DMS153 (cell line): ENCODE results near the gene UGGT1.

Source experiments
- DNase-seq: peaks from one replicate; lab custom pipeline; 2025; lab: John Stamatoyannopoulos, UW

Gene UGGT1

DNA sequence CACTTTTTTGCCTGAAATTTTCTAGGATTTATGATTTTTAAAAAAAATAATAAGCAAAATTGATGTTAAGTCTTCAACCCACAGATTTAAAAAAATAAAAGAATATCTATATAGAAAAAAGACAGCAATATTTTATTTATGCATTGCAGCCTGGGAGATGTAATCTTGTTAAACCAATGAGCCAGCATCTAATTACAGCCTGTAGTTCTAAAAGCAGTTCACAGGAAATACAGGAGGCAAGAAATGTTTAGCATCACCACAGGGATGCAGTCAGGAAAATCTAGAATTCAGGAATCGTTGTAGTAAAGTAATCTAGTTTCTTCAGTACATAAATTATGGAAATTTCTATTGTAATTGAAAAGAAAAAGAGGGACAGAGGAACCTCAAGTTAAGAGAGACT lies 17.2 kb downstream of the UGGT1 start:
- no peak for DNase-seq

DNA sequence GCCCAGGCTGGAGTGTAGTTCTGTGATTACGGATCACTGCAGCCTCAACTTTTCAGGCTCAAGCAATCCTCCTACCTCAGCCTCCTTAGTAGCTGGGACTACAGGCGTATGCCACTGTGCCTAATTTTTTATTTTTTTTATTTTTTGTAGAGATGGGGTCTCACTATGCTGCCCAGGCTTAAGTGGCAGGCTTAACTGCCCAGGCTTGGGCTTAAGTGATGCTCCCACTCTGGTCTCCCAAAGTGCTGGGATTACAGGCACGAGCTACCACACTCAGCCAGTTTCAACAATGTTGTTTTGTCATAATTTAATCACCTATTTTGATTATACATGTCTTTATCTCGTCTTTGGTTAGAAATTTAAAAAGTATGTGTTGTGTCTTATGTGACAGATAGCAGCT lies 18.2 kb downstream of the UGGT1 start:
- no peak for DNase-seq

DNA sequence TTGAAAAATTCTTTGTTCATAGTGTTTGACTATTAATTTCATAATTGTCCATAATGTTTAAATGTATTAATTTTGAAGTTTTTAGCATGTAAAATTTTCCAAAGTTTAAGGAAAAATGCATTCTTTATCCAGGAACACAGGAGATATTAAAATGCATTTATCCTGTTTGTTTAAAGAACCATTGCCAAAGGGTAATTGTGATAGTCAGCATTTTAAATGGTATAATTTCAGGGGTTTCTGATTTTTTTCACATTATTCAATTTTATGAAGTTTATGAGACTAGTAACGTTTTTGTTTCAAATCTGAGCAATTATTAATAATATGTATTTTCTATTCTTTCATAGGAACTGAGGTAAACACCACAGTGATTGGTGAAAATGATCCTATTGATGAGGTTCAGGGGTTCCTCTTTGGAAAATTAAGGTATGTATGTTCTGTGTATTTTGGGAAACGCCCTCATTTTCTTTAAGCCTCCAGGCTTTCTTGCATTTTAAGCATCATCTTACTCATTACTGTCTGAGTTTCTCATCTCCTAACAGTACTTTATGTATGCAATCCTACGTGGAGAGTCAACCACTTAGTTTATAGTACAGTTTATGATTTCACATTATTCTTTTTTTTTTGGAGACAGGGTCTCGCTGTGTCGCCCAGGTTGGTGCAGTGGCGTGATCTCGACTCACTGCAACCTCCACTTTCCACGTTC lies 25.1 kb downstream of the UGGT1 start:
- no peak for DNase-seq

- DNase-seq: no peak
Observed at GRCh38 chr2:128134573-128134972, 43.6 kb downstream of the UGGT1 start.

DNA sequence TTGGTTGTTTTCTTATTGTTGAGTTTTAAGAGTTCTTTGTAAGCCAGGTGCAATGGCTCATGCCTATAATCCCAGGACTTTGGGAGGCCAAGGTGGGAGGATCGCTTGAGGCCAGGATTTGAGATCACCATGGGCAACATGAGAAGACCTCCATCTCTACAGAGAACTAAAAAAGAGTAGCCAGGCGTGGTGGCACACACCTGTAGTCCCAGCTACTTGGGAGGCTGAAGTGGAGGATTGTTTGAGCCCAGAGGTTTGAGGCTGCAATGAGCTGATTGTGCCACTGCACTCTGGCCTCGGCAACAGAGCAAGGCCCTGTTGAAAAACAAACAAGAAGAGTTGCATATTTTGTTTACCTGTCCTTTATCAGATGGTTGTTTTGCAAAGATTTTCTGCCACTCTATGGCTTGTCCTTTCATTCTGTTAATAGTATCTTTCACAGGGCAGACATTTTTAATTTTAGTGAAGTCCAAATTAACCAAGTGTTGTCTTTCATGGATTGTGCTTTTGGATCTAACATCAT lies 46.2 kb downstream of the UGGT1 start:
- no peak for DNase-seq

- no peak for DNase-seq
Observed at GRCh38 chr2:128139624-128140023, 48.6 kb downstream of the UGGT1 start.

DNA sequence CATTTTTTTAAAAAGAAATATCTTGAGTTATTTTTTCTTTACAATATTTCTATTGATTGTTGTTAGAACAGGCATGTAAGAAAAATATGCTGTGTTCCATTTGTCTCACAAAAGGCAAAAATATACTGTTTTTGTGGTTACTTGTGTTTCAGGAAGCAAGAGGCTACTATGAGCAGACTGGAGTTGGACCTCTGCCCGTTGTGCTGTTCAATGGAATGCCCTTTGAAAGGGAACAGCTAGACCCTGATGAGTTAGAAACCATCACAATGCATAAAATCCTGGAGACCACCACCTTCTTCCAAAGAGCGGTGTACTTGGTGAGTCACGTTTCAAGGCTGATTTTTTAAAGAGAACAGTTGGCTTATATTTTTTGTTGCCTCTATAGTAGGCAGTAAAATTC lies 54.7 kb downstream of the UGGT1 start:
- DNase-seq: no peak

- no peak for DNase-seq
Observed at GRCh38 chr2:128153786-128154185, 62.8 kb downstream of the UGGT1 start.

DNA sequence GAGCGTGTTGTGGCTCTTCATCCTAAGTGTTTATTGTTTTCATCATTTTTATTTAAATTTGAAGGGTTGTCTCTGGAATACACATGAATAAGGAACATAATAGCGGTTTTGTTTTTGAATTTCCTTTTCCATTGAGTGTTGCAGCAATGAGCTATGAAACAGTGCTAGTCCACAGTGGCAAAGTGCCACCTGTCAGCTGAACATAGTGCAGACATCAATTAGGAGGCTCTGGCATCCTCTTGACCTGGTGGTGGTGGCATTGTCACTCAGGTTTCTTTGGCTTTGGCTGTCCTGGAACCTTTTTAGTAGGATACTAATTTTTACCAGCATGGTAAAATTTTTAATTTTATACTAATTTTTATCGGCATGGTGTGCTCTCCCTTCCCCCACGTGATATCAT lies 63.2 kb downstream of the UGGT1 start:
- no peak for DNase-seq

DNA sequence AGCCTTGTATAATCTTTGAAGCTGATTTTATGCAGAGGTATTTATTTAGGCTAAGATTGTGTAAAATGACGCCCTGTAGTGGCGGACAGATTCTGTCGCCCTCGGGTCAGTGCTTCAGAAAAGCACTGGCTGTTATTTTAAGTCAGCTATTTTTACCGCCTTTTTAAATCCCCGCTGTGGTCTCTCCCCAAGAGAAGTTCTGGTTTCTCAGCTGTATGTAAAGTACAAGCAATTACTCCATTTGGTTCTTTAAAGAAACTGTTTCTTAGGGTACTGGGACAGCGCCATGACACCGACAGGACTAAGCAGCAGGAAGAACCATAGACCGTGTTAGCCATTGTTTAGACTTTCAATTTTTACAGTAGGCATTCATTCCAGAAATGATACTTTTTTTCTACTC lies 65.0 kb downstream of the UGGT1 start:
- no peak for DNase-seq

- DNase-seq: no peak
Observed at GRCh38 chr2:128156812-128157211, 65.8 kb downstream of the UGGT1 start.

- no peak for DNase-seq
Observed at GRCh38 chr2:128157644-128158043, 66.6 kb downstream of the UGGT1 start.

- DNase-seq: no peak
Observed at GRCh38 chr2:128158176-128158575, 67.2 kb downstream of the UGGT1 start.

- no peak for DNase-seq
Observed at GRCh38 chr2:128159437-128159836, 68.4 kb downstream of the UGGT1 start.

DNA sequence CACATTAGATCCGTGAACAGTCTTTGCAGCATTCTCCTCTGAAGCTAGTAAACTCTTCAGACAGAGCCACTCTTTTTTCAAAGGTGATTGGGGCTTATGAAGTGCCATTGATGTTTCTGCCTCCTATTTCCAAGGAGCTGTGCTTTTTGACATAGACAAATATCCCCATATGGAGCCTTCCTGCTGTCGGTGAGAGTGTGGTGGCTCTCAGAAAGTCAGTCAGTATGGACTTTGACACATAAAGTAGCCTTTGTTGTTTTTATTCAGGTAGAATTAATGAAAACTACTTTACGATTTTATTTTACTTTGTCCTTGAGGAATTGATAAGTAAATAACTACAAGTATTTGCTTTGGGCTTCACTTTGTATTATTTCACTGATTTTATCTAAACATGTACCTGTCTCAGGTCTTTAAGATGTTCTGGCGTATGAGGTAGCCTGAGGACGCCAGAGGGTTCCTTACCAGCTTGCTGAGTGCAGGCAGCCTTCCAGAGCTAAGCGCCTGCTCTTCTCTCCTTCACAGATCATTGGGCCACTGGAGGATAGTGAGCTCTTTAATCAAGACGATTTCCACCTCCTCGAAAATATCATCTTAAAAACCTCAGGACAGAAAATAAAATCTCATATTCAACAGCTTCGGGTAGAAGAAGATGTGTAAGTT lies 69.7 kb downstream of the UGGT1 start:
- no peak for DNase-seq

- DNase-seq: no peak
Observed at GRCh38 chr2:128162266-128162665, 71.3 kb downstream of the UGGT1 start.

- DNase-seq: no peak
Observed at GRCh38 chr2:128164311-128164710, 73.3 kb downstream of the UGGT1 start.

- DNase-seq: no peak
Observed at GRCh38 chr2:128166746-128167353, 75.8 kb downstream of the UGGT1 start.

DNA sequence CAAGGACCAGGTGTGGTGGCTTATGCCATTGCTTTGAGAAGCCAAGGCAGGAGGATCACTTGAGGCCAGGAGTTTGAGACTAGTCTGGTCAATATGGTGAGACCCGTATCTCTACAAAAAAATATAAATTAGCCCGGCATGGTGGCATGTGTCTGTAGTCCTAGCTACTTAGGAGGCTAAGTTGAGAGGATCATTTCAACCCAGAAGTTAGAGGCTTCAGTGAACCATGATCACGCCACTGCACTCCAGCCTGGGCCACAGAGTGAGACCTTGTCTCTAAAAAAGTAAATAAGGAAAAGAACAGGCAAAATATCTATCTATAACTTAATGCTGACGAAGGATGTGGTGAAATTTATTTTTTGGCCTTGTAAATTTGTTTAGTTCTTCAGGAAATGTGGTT lies 78.1 kb downstream of the UGGT1 start:
- no peak for DNase-seq

DNA sequence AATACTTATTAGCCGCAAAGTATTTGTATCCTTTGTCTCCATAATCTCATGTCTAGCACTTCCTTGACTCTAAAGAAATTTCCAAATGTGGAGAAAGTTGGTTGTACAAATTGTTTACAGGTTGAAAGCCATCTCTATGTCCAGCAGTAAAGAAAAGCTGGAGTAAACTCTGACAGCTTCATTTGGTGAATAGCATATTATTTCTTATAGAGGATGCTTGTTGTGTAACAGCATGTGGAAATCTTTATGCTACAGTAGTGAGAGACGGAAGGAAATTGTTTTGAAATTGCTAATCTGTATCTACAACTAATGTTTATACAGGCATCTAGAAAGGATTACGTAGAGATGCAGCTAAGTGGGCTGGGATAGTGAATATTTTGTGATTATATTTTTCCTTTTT lies 78.5 kb downstream of the UGGT1 start:
- no peak for DNase-seq

DNA sequence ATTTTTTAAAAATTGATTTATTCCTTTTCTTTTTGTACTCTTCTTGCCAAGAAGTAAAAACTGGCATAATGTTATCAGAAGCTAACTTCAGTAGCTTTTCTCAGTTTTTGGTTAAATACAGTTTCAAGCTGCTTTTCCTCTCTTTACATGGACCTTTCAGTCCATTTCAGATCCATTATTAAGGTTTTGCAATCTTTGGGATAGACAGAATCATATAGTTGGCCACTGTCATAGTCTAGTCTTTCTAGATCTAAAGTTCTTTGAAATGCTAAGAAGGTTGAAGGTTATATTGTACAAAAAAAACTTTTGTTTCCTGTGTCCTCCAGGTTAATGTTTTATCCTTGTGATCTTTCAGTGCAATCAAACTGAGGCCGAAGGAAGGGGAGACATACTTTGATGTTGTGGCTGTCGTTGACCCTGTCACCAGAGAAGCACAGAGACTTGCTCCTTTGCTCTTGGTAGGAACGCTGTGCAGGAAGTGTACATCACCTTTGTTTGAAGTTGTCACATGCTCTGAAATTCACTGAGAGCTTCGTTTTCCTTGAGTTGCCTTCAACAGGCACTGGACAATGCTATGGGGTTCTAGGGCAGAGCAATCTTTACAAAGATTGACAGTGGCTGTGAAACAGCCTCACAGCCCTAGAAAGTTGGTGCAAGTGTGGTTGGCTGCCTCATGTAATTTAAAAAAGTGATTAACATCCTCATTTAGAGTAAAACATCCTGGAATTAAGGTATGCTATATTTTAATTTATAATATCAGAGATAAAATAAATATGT lies 79.1 kb downstream of the UGGT1 start:
- no peak for DNase-seq

- DNase-seq: no peak
Observed at GRCh38 chr2:128170776-128171175, 79.8 kb downstream of the UGGT1 start.

- DNase-seq: no peak
Observed at GRCh38 chr2:128172191-128172590, 81.2 kb downstream of the UGGT1 start.
